Measurements from ENCODE around the gene MAST2.
"Not testable (repeated sequence)": the region's sequence is repeated elsewhere in the genome, so short reads cannot be mapped to it uniquely, and the experiment has no call there.

MAST2 gene

GRCh38 chr1:45906883-45907282 lies 103.5 kb downstream of the MAST2 start:
- no peak for DNase-seq

GRCh38 chr1:45908611-45909140 lies 105.3 kb downstream of the MAST2 start:
- DNase-seq, result no peak

GRCh38 chr1:45911634-45912033 lies 108.2 kb downstream of the MAST2 start:
- DNase-seq, result no peak

- peak; percentile 87 for DNase-seq
These were observed 109.8 kb downstream of the MAST2 start for GRCh38 chr1:45913183-45913683.

GRCh38 chr1:45913731-45914501 lies 110.5 kb downstream of the MAST2 start:
- no peak for DNase-seq

- DNase-seq, result no peak
These were observed 111.4 kb downstream of the MAST2 start for GRCh38 chr1:45914836-45915235.

GRCh38 chr1:45922374-45922773 lies 119.0 kb downstream of the MAST2 start:
- no peak for DNase-seq

- no peak for DNase-seq
These were observed 119.4 kb downstream of the MAST2 start for GRCh38 chr1:45922813-45923212.

- DNase-seq, result no peak
These were observed 119.9 kb downstream of the MAST2 start for GRCh38 chr1:45923343-45923742.

- peak; percentile 4 for DNase-seq
These were observed 121.3 kb downstream of the MAST2 start for GRCh38 chr1:45924736-45925135.

GRCh38 chr1:45925728-45926287 lies 122.4 kb downstream of the MAST2 start:
- DNase-seq, result no peak

GRCh38 chr1:45926330-45926729 lies 122.9 kb downstream of the MAST2 start:
- DNase-seq, result no peak

GRCh38 chr1:45927231-45927915 lies 124.0 kb downstream of the MAST2 start:
- not testable (repeated sequence) for DNase-seq

GRCh38 chr1:45928486-45929205 lies 125.2 kb downstream of the MAST2 start:
- peak; percentile 18 for DNase-seq

- peak; percentile 80 for DNase-seq
These were observed 125.9 kb downstream of the MAST2 start for GRCh38 chr1:45929257-45929687.

GRCh38 chr1:45930258-45931150 lies 127.1 kb downstream of the MAST2 start:
- DNase-seq, result no peak

GRCh38 chr1:45932205-45932604 lies 128.8 kb downstream of the MAST2 start:
- not testable (repeated sequence) for DNase-seq

- no peak for DNase-seq
These were observed 131.5 kb downstream of the MAST2 start for GRCh38 chr1:45934947-45935346.

- DNase-seq, result no peak
These were observed 134.6 kb downstream of the MAST2 start for GRCh38 chr1:45938029-45938428.

GRCh38 chr1:45942411-45942810 lies 139.0 kb downstream of the MAST2 start:
- no peak for DNase-seq

GRCh38 chr1:45943185-45943584 lies 139.8 kb downstream of the MAST2 start:
- DNase-seq, result no peak

GRCh38 chr1:45945426-45945825 lies 142.0 kb downstream of the MAST2 start:
- peak; percentile 60 for DNase-seq

Measured in fibroblast of skin of right quadriceps (primary cell).